HG03135 (cell line): ENCODE results near the gene CSRP3.

Source experiments
- ATAC-seq: cut with Tn5 transposase; IDR thresholded peaks from one replicate; pipeline ENCODE4 v1.9.1; 2021; ENCODE audit warnings: mild to moderate bottlenecking, moderate library complexity; ENCODE audit not compliant: unreplicated experiment

Gene CSRP3

DNA sequence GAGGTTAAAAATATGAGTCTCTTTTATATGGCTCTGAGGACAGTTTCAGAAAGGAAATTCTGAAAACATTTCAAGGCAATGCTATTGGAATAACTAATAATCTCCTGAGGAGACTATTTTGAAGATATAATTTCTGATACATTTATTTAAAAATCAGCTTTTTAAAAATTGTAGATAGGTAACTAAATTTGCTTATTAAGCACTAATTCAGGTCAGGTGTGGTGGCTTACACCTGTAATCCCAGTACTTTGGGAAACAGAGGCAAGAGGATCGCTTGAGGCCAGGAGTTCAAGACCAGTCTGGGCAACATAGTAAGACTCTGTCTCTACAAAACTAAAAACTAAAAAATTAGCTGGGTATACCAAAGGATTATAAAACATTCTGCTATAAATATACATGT lies 67.8 kb downstream of the CSRP3 start:
- no peak for ATAC-seq
